SK-N-SH (cell line): ENCODE measurements around the gene SPRED3. TPM values are rescaled to one million over a fixed set of nuclear protein-coding genes. Genes with fewer than 3 reads are reported as not detected.

ENCODE experiments used
- CTCF ChIA-PET: fragments of 300-600, 350-600 bp; formaldehyde crosslinking; extraction: SDS; loops from one replicate; lab custom pipeline; 2021; lab: Yijun Ruan, JAX
- POLR2A ChIA-PET: fragments of 350-600 bp; sonication (Branson Sonifier 250); formaldehyde crosslinking; extraction: SDS; loops from one replicate; lab custom pipeline; 2020; ENCODE audit warnings: antibody characterized with exemption, inconsistent platforms; lab: Yijun Ruan, JAX
- DNase-seq: peaks from one replicate; pipeline ENCODE4 v3.0.0; 2012
- H2AFZ ChIP-seq: fragments of 200-600 bp; sonication (generic); 2 replicates; pipeline ENCODE4 v1.8.1; 2016; ENCODE audit warnings: antibody characterized with exemption, mild to moderate bottlenecking, low read depth
- H3F3A ChIP-seq: fragments of 200-600 bp; sonication (generic); replicated peaks from 2 replicates; pipeline ENCODE3; 2016; ENCODE audit warnings: antibody characterized with exemption, mild to moderate bottlenecking; ENCODE audit not compliant: insufficient read depth
- H3K27ac ChIP-seq, 2 experiments: fragments of 200-500 bp in 1 of 2; fragments of 200-600 bp in 1 of 2; sonication (Bioruptor generic) in 1 of 2; sonication (generic), shearing (Covaris generic) in 1 of 2; 2 replicates each; pipeline versions ENCODE4 v1.5.1 to v1.6.1; 2014 to 2016; ENCODE audit warnings: low read depth in 2 of 2, inconsistent platforms in 1 of 2, low read length in 1 of 2, mild to moderate bottlenecking in 1 of 2, mixed read lengths in 1 of 2
- H3K27me3 ChIP-seq: fragments of 200-600 bp; sonication (generic), shearing (Covaris generic); 2 replicates; pipeline ENCODE4 v1.6.1; 2016; ENCODE audit warnings: mixed run types; ENCODE audit not compliant: insufficient read depth
- H3K36me3 ChIP-seq, 2 experiments: fragments of 200-500 bp in 1 of 2; fragments of 200-600 bp in 1 of 2; sonication (Bioruptor generic) in 1 of 2; sonication (generic) in 1 of 2; replicated peaks in 1 of 2; 2 replicates each; pipeline versions ENCODE3 to v1.5.1; 2014 to 2016; ENCODE audit warnings: low read length in 1 of 2, mild to moderate bottlenecking in 1 of 2; ENCODE audit not compliant: insufficient read depth in 2 of 2, control insufficient read depth in 1 of 2
- H3K4me1 ChIP-seq, 2 experiments: fragments of 200-500 bp in 1 of 2; fragments of 200-600 bp in 1 of 2; sonication (Bioruptor generic) in 1 of 2; sonication (generic), shearing (Covaris generic) in 1 of 2; 2 replicates each; pipeline versions ENCODE4 v1.5.1 to v1.6.1; 2014 to 2016; ENCODE audit warnings: low read depth in 1 of 2, low read length in 1 of 2, mixed run types in 1 of 2; ENCODE audit not compliant: insufficient read depth in 2 of 2, control insufficient read depth in 1 of 2
- H3K4me2 ChIP-seq: fragments of 200-600 bp; sonication (generic), shearing (Covaris generic); 2 replicates; pipeline ENCODE4 v1.6.1; 2017; ENCODE audit warnings: mixed run types
- H3K4me3 ChIP-seq, 2 experiments: fragments of 200-500 bp in 1 of 2; fragments of 200-600 bp in 1 of 2; sonication (Bioruptor generic) in 1 of 2; sonication (generic), shearing (Covaris generic) in 1 of 2; 2 replicates each; pipeline versions ENCODE4 v1.5.1 to v1.8.1; 2014 to 2016; ENCODE audit warnings: low read depth in 2 of 2, inconsistent platforms in 1 of 2, low read length in 1 of 2, mild to moderate bottlenecking in 1 of 2, mixed read lengths in 1 of 2, moderate library complexity in 1 of 2
- H3K79me2 ChIP-seq: fragments of 200-600 bp; sonication (generic); 2 replicates; pipeline ENCODE4 v1.8.1; 2017; ENCODE audit warnings: mild to moderate bottlenecking; ENCODE audit not compliant: insufficient read depth
- H3K9ac ChIP-seq: fragments of 200-600 bp; sonication (generic); 2 replicates; pipeline ENCODE4 v1.6.1; 2017; ENCODE audit warnings: mixed run types
- H3K9me2 ChIP-seq: fragments of 200-600 bp; sonication (generic); 2 replicates; pipeline ENCODE4 v1.6.1; 2017; ENCODE audit warnings: mixed run types
- H3K9me3 ChIP-seq: fragments of 200-600 bp; sonication (generic); 2 replicates; pipeline ENCODE4 v1.6.1; 2017; ENCODE audit warnings: mixed run types, mild to moderate bottlenecking, moderate library complexity
- H4K20me1 ChIP-seq: fragments of 200-600 bp; sonication (generic); 2 replicates; pipeline ENCODE4 v1.6.1; 2017; ENCODE audit warnings: mild to moderate bottlenecking, mixed run types; ENCODE audit not compliant: insufficient read depth
- CTCF ChIP-seq: fragments of 200-600 bp; sonication (generic); IDR thresholded peaks from 2 replicates; pipeline ENCODE4 v1.6.1; 2017; ENCODE audit warnings: antibody characterized with exemption, mild to moderate bottlenecking, moderate library complexity
- EP300 ChIP-seq, 2 experiments: IDR thresholded peaks; 2 replicates each; pipeline versions ENCODE4 v1.4.0 to v1.6.1; 2012; ENCODE audit warnings: borderline replicate concordance in 1 of 2, low read depth in 1 of 2, low read length in 1 of 2
- GATA2 ChIP-seq: sonication (generic); formaldehyde crosslinking; IDR thresholded peaks from 2 replicates; pipeline ENCODE4 v1.5.0; 2020; ENCODE audit warnings: mild to moderate bottlenecking, missing genetic modification reagents
- IRF3 ChIP-seq: fragments of 150-350 bp; IDR thresholded peaks from 2 replicates; pipeline ENCODE4 v1.6.1; 2016; ENCODE audit warnings: mild to moderate bottlenecking, low read depth, low read length
- MAX ChIP-seq: IDR thresholded peaks from 2 replicates; pipeline ENCODE4 v1.4.0; 2012; ENCODE audit warnings: low read depth
- NFIC ChIP-seq: IDR thresholded peaks from 2 replicates; pipeline ENCODE4 v1.4.0; 2012; ENCODE audit warnings: borderline replicate concordance
- NRF1 ChIP-seq: IDR thresholded peaks from 2 replicates; pipeline ENCODE4 v1.6.1; 2012; ENCODE audit warnings: low read depth, mild to moderate bottlenecking, low read length
- PBX3 ChIP-seq: IDR thresholded peaks from 2 replicates; pipeline ENCODE4; 2012
- RAD21 ChIP-seq: IDR thresholded peaks from 2 replicates; pipeline ENCODE4 v1.6.1; 2012; ENCODE audit warnings: mild to moderate bottlenecking, low read length
- RCOR1 ChIP-seq: fragments of 150-350 bp; IDR thresholded peaks from 2 replicates; pipeline ENCODE4 v1.6.1; 2017; ENCODE audit warnings: antibody characterized with exemption, low read length
- RFX5 ChIP-seq: IDR thresholded peaks from 2 replicates; pipeline ENCODE4 v1.6.1; 2012; ENCODE audit warnings: mild to moderate bottlenecking, improper control_type of control experiment, low read length
- RXRA ChIP-seq: IDR thresholded peaks from 2 replicates; pipeline ENCODE4 v1.4.0; 2012; ENCODE audit warnings: low read depth, mild to moderate bottlenecking, borderline replicate concordance
- SMC3 ChIP-seq: IDR thresholded peaks from 2 replicates; pipeline ENCODE4 v1.6.1; 2012; ENCODE audit warnings: low read depth, low read length, improper control_type of control experiment
- TCF12 ChIP-seq: IDR thresholded peaks from 2 replicates; pipeline ENCODE4 v1.4.0; 2012
- TEAD4 ChIP-seq: IDR thresholded peaks from 2 replicates; pipeline ENCODE4 v1.4.0; 2012; ENCODE audit warnings: mild to moderate bottlenecking, borderline replicate concordance; ENCODE audit not compliant: insufficient read depth
- USF2 ChIP-seq: fragments of 150-350 bp; IDR thresholded peaks from 2 replicates; pipeline ENCODE4 v1.6.1; 2017; ENCODE audit warnings: antibody characterized with exemption, low read length, low read depth, borderline replicate concordance
- WGBS: methylation state at CpG from one replicate; pipeline ENCODE4 v1.1.6; 2017; ENCODE audit warnings: low lambda C conversion rate; 5-methylcytosine and 5-hydroxymethylcytosine counted together
- polyA plus RNA-seq, 3 experiments: library from polyadenylated mRNA; depleted of rRNA; stranded (reverse); fragments of >200 nt; gene quantifications; 2 replicates each; pipeline ENCODE4 v1.2.3, GENCODE V29; 2012

The SPRED3 gene
- polyA plus RNA-seq, 1 of the 3 experiments (the other 2 are of a cell fraction) = 11.1 TPM

GRCh38 chr19:38399537-38399936 is 11.0 kb downstream of the SPRED3 start:
- no peaks in the 10 kb centered on the region for H4K20me1 ChIP-seq

More at GRCh38 chr19:38399537-38399936, 11.0 kb downstream of the SPRED3 start:
- no peaks in the 10 kb centered on the region; a peak in 1 of 4 replicates for H3K4me1 ChIP-seq
- H3K27me3 ChIP-seq = no peaks in the 10 kb centered on the region
- peaks cover 0 to 13% of the 10 kb centered on the region in 2 experiments for H3K36me3 ChIP-seq
- no peak overlapping the region for H3K9ac ChIP-seq
- DNase-seq = no peak
- no peaks in the 10 kb centered on the region for H3K9me3 ChIP-seq
- H3F3A ChIP-seq = peaks cover 8% of the 10 kb centered on the region
- H3K27ac ChIP-seq = no peak overlapping the region
- no peaks in the 10 kb centered on the region for H3K9me2 ChIP-seq
- POLR2A ChIA-PET = interaction anchor here (5.1 kb wide), 1 partner anchor 11 kb away, joined by 30 read pairs; the partner anchor contains the start of genes GGN and SPRED3
- no peak for TF ChIP-seq RFX5
- no peak for TF ChIP-seq RXRA
- no peak for TF ChIP-seq EP300 (IDR thresholded peaks at IDR 0.05; ENCODE audit: borderline replicate concordance in 1 of 2, low read depth in 1 of 2, low read length in 1 of 2)
- TF ChIP-seq TEAD4 = no peak
- TF ChIP-seq CTCF = no peak
- TF ChIP-seq MAX = no peak
- TF ChIP-seq IRF3 = no peak
- no peak for TF ChIP-seq SMC3
- no peak for TF ChIP-seq USF2
- no peak for TF ChIP-seq NRF1
- TF ChIP-seq PBX3 = no peak
- TF ChIP-seq NFIC = no peak
- no peak for TF ChIP-seq RCOR1
- TF ChIP-seq GATA2 (CRISPR knock-in tag) = no peak
- TF ChIP-seq RAD21 = no peak
- TF ChIP-seq TCF12 = no peak
- TF ChIP-seq, all 33 proteins: peak for 0
- Histone ChIP-seq H2AFZ (no peak overlapping the region), H3K4me2 (no peak overlapping the region), H3K4me3 (no peak overlapping the region), H3K79me2 (peaks cover 6% of the 10 kb centered on the region; the same call in 1 of the 2 replicates)
- WGBS = 50% methylated on average over 1 of the region's 1 CpG
- CTCF ChIA-PET = interaction anchor here (0.7 to 1.2 kb wide), 2 partner anchors 166 to 711 kb away, joined by 3 read pairs; no protein-coding TSS in a partner anchor
